Mesenchymal stem cell (in vitro differentiated cells and primary cell): ENCODE measurements around the gene NLGN1.

Experiments used
- DNase-seq: peaks from one replicate; pipeline ENCODE4 v3.0.0-alpha.2; 2013
- H2AFZ ChIP-seq: one replicate; pipeline ENCODE4 v1.6.1; 2013; ENCODE audit warnings: low read depth, mild to moderate bottlenecking, control low read depth, inconsistent platforms, low read length, moderate library complexity
- H2AK5ac ChIP-seq: 2 replicates; pipeline ENCODE4 v1.6.1; 2013; ENCODE audit warnings: low read length, moderate library complexity, mild to moderate bottlenecking, inconsistent platforms; ENCODE audit not compliant: severe bottlenecking
- H2BK120ac ChIP-seq: one replicate; pipeline ENCODE4 v1.6.1; 2013; ENCODE audit warnings: low read depth, mild to moderate bottlenecking, inconsistent platforms, low read length, moderate library complexity
- H2BK12ac ChIP-seq, 2 experiments: one replicate each; pipeline ENCODE4 v1.6.1; 2013; ENCODE audit warnings: inconsistent platforms in 2 of 2, low read length in 2 of 2, mild to moderate bottlenecking in 2 of 2, moderate library complexity in 2 of 2, control low read depth in 1 of 2
- H2BK15ac ChIP-seq: one replicate; pipeline ENCODE4 v1.6.1; 2013; ENCODE audit warnings: mild to moderate bottlenecking, low read depth, inconsistent platforms; ENCODE audit not compliant: poor library complexity, severe bottlenecking
- H2BK5ac ChIP-seq: 2 replicates; pipeline ENCODE4 v1.6.1; 2013; ENCODE audit warnings: low read depth, mild to moderate bottlenecking, low read length, control low read depth, inconsistent platforms; ENCODE audit not compliant: poor library complexity, severe bottlenecking
- H3K14ac ChIP-seq, 2 experiments: one replicate each; pipeline ENCODE4 v1.6.1; 2013; ENCODE audit warnings: inconsistent platforms in 2 of 2, low read length in 2 of 2, control low read depth in 1 of 2, mild to moderate bottlenecking in 1 of 2, moderate library complexity in 1 of 2
- H3K18ac ChIP-seq, 2 experiments: one replicate each; pipeline ENCODE4 v1.6.1; 2013; ENCODE audit warnings: inconsistent platforms in 2 of 2, low read length in 2 of 2, control low read depth in 1 of 2, low read depth in 1 of 2, mild to moderate bottlenecking in 1 of 2
- H3K23ac ChIP-seq, 2 experiments: one replicate each; pipeline ENCODE4 v1.6.1; 2013; ENCODE audit warnings: inconsistent platforms in 2 of 2, low read length in 2 of 2, mild to moderate bottlenecking in 2 of 2, moderate library complexity in 2 of 2, control low read depth in 1 of 2
- H3K27ac ChIP-seq: 2 replicates; pipeline ENCODE4 v1.5.1; 2013; ENCODE audit warnings: mild to moderate bottlenecking, moderate library complexity, low read length, control low read depth, inconsistent platforms; ENCODE audit not compliant: poor library complexity, severe bottlenecking
- H3K27me3 ChIP-seq, 2 experiments: 2 replicates each; pipeline versions ENCODE4 v1.6.1 to v1.7.0; 2013; ENCODE audit warnings: low read length in 2 of 2, mild to moderate bottlenecking in 2 of 2, moderate library complexity in 2 of 2, control low read depth in 1 of 2, inconsistent platforms in 1 of 2; ENCODE audit not compliant: control insufficient read depth in 1 of 2, insufficient read depth in 1 of 2
- H3K36me3 ChIP-seq, 2 experiments: 2 replicates each; pipeline versions ENCODE4 v1.6.1 to v1.7.0; 2013; ENCODE audit warnings: low read length in 2 of 2, control low read depth in 1 of 2, inconsistent platforms in 1 of 2, low read depth in 1 of 2, mild to moderate bottlenecking in 1 of 2; ENCODE audit not compliant: insufficient read depth in 2 of 2, control insufficient read depth in 1 of 2
- H3K4ac ChIP-seq, 2 experiments: one replicate each; pipeline ENCODE4 v1.6.1; 2013; ENCODE audit warnings: inconsistent platforms in 2 of 2, low read length in 2 of 2, mild to moderate bottlenecking in 2 of 2, moderate library complexity in 2 of 2, control low read depth in 1 of 2, low read depth in 1 of 2
- H3K4me1 ChIP-seq: 2 replicates; pipeline ENCODE4 v1.6.1; 2013; ENCODE audit warnings: low read depth, low read length, control low read depth; ENCODE audit not compliant: control insufficient read depth, insufficient read depth
- H3K4me2 ChIP-seq: 2 replicates; pipeline ENCODE4 v1.6.1; 2013; ENCODE audit warnings: low read length, mild to moderate bottlenecking, inconsistent platforms; ENCODE audit not compliant: poor library complexity, severe bottlenecking
- H3K4me3 ChIP-seq, 2 experiments: 2 replicates each; pipeline versions ENCODE4 v1.5.1 to v1.7.0; 2013; ENCODE audit warnings: low read length in 2 of 2, mild to moderate bottlenecking in 2 of 2, control low read depth in 1 of 2, low read depth in 1 of 2; ENCODE audit not compliant: insufficient read depth in 1 of 2
- H3K79me1 ChIP-seq: replicated peaks from 2 replicates; pipeline ENCODE4 v1.6.1; 2013; ENCODE audit warnings: mild to moderate bottlenecking, control low read depth, low read length, inconsistent platforms; ENCODE audit not compliant: poor library complexity, severe bottlenecking
- H3K9ac ChIP-seq: 2 replicates; pipeline ENCODE4 v1.7.0; 2013; ENCODE audit warnings: mild to moderate bottlenecking, low read length, moderate library complexity
- H3K9me3 ChIP-seq: 2 replicates; pipeline ENCODE4 v1.7.0; 2013; ENCODE audit warnings: mild to moderate bottlenecking, low read length; ENCODE audit not compliant: control insufficient read depth
- H4K8ac ChIP-seq: one replicate; pipeline ENCODE4 v1.6.1; 2013; ENCODE audit warnings: inconsistent platforms, mild to moderate bottlenecking, low read length, moderate library complexity
- H4K91ac ChIP-seq: one replicate; pipeline ENCODE4 v1.6.1; 2013; ENCODE audit warnings: mild to moderate bottlenecking, low read length, inconsistent platforms
- WGBS: methylation state at CpG from one replicate; pipeline ENCODE4 v1.1.7; 2013; ENCODE audit warnings: mixed read lengths; 5-methylcytosine and 5-hydroxymethylcytosine counted together

The NLGN1 gene

GRCh38 chr3:174125267-174125824, 727.8 kb downstream of the NLGN1 start:
- no peaks in the 10 kb centered on the region for H3K79me1 ChIP-seq
- H3K18ac ChIP-seq: no peak overlapping the region
- no peaks in the 10 kb centered on the region for H3K4me1 ChIP-seq
- peak; percentile 50 for DNase-seq
- WGBS: 80% methylated on average over 2 of the region's 2 CpGs
- H2BK15ac ChIP-seq: no peak overlapping the region
- H2BK12ac ChIP-seq: no peak overlapping the region
- H4K8ac ChIP-seq: no peak overlapping the region
- no peaks in the 10 kb centered on the region for H3K36me3 ChIP-seq
- no peak overlapping the region for H3K14ac ChIP-seq
- H2BK5ac ChIP-seq: no peak overlapping the region
- no peak overlapping the region for H2AK5ac ChIP-seq
- no peak overlapping the region for H3K23ac ChIP-seq
- H3K27me3 ChIP-seq: no peaks in the 10 kb centered on the region
- no peak overlapping the region for H3K4me2 ChIP-seq
- H3K9ac ChIP-seq: no peak overlapping the region
- H4K91ac ChIP-seq: no peak overlapping the region
- H2AFZ ChIP-seq: no peak overlapping the region
- no peaks in the 10 kb centered on the region for H3K9me3 ChIP-seq
- no peak overlapping the region for H3K4ac ChIP-seq
- no peak overlapping the region for H3K27ac ChIP-seq
- H3K4me3 ChIP-seq: no peak overlapping the region
- no peak overlapping the region for H2BK120ac ChIP-seq

GRCh38 chr3:174126990-174127758, 729.6 kb downstream of the NLGN1 start:
- Histone ChIP-seq H3K4ac (no peak overlapping the region), H3K9ac (no peak overlapping the region), H3K4me3 (no peak overlapping the region), H3K18ac (no peak overlapping the region), H2AFZ (no peak overlapping the region), H2BK12ac (no peak overlapping the region), H3K9me3 (no peaks in the 10 kb centered on the region), H3K27ac (no peak overlapping the region), H2BK120ac (no peak overlapping the region), H2AK5ac (no peak overlapping the region), H3K4me1 (no peaks in the 10 kb centered on the region), H2BK15ac (no peak overlapping the region), H2BK5ac (no peak overlapping the region), H4K91ac (no peak overlapping the region), H3K27me3 (no peaks in the 10 kb centered on the region), H4K8ac (no peak overlapping the region), H3K23ac (no peak overlapping the region), H3K4me2 (no peak overlapping the region), H3K36me3 (no peaks in the 10 kb centered on the region), H3K14ac (no peak overlapping the region), H3K79me1 (no peaks in the 10 kb centered on the region)
- DNase-seq: peak; percentile 12
- 84% methylated on average over 3 of the region's 4 CpGs for WGBS

- Histone ChIP-seq H3K4ac (no peak overlapping the region), H3K4me3 (no peak overlapping the region), H2BK5ac (no peak overlapping the region), H2BK15ac (no peak overlapping the region), H3K27ac (no peak overlapping the region), H3K79me1 (no peaks in the 10 kb centered on the region), H3K36me3 (no peaks in the 10 kb centered on the region), H2AFZ (no peak overlapping the region), H4K8ac (no peak overlapping the region), H3K27me3 (no peaks in the 10 kb centered on the region), H3K9me3 (no peaks in the 10 kb centered on the region), H3K14ac (no peak overlapping the region), H2AK5ac (no peak overlapping the region), H3K4me2 (no peak overlapping the region), H2BK12ac (no peak overlapping the region), H2BK120ac (no peak overlapping the region), H3K18ac (no peak overlapping the region), H3K4me1 (no peaks in the 10 kb centered on the region), H4K91ac (no peak overlapping the region), H3K9ac (no peak overlapping the region), H3K23ac (no peak overlapping the region)
- WGBS: no CpG with 5 or more reads among the region's 1 CpG
- DNase-seq: peak; percentile 3
These were observed 734.5 kb downstream of the NLGN1 start for GRCh38 chr3:174132006-174132405.

- Histone ChIP-seq H3K9me3 (no peaks in the 10 kb centered on the region), H3K4me2 (no peak overlapping the region), H3K4ac (no peak overlapping the region), H2AK5ac (no peak overlapping the region), H2BK15ac (no peak overlapping the region), H3K27ac (no peak overlapping the region), H3K79me1 (no peaks in the 10 kb centered on the region), H3K14ac (no peak overlapping the region), H2BK120ac (no peak overlapping the region), H3K4me3 (no peak overlapping the region), H3K23ac (no peak overlapping the region), H3K4me1 (no peaks in the 10 kb centered on the region), H2AFZ (no peak overlapping the region), H3K36me3 (no peaks in the 10 kb centered on the region), H2BK5ac (no peak overlapping the region), H2BK12ac (no peak overlapping the region), H3K9ac (no peak overlapping the region), H3K18ac (no peak overlapping the region), H4K91ac (no peak overlapping the region), H4K8ac (no peak overlapping the region), H3K27me3 (no peaks in the 10 kb centered on the region)
- DNase-seq: peak; percentile 8
- WGBS: 92% methylated on average over 3 of the region's 5 CpGs
These were observed 735.0 kb downstream of the NLGN1 start for GRCh38 chr3:174132421-174133042.
